OCI-LY1 (cell line): ENCODE measurements around the gene MICAL2.

Source experiments
- H2AFZ ChIP-seq: fragments of 200-600 bp; sonication (generic), shearing (Covaris generic); 2 replicates; pipeline ENCODE4 v1.6.0; 2014; ENCODE audit warnings: antibody characterized with exemption, mild to moderate bottlenecking, low read length
- H3F3A ChIP-seq: fragments of 200-600 bp; sonication (generic), shearing (Covaris generic); 2 replicates; pipeline ENCODE4 v1.6.0; 2014; ENCODE audit warnings: mild to moderate bottlenecking, antibody characterized with exemption, low read length, moderate library complexity; ENCODE audit not compliant: insufficient read depth
- H3K27ac ChIP-seq: fragments of 200-600 bp; sonication (generic); 2 replicates; pipeline ENCODE4 v1.5.1; 2014; ENCODE audit warnings: low read length, mixed run types, mild to moderate bottlenecking, low read depth; ENCODE audit not compliant: poor library complexity, severe bottlenecking
- H3K27me3 ChIP-seq: fragments of 200-600 bp; sonication (generic); 2 replicates; pipeline ENCODE4 v1.6.0; 2014; ENCODE audit warnings: antibody characterized with exemption, mild to moderate bottlenecking, low read length, moderate library complexity; ENCODE audit not compliant: insufficient read depth
- H3K36me3 ChIP-seq: fragments of 200-600 bp; sonication (generic); 2 replicates; pipeline ENCODE4 v1.6.1; 2014; ENCODE audit warnings: mild to moderate bottlenecking, antibody characterized with exemption, low read length, moderate library complexity, mixed read lengths; ENCODE audit not compliant: insufficient read depth
- H3K4me1 ChIP-seq: fragments of 200-600 bp; sonication (generic); 2 replicates; pipeline ENCODE4 v1.5.1; 2014; ENCODE audit warnings: mild to moderate bottlenecking, low read length, moderate library complexity; ENCODE audit not compliant: insufficient read depth, severe bottlenecking
- H3K4me2 ChIP-seq: fragments of 200-600 bp; sonication (generic), shearing (Covaris generic); 2 replicates; pipeline ENCODE4 v1.6.1; 2014; ENCODE audit warnings: low read length
- H3K4me3 ChIP-seq: fragments of 200-600 bp; sonication (generic); 2 replicates; pipeline ENCODE4 v1.5.1; 2014; ENCODE audit warnings: low read length, low read depth, mild to moderate bottlenecking, mixed read lengths; ENCODE audit not compliant: poor library complexity, severe bottlenecking
- H3K79me2 ChIP-seq: fragments of 200-600 bp; shearing (Covaris generic); 2 replicates; pipeline ENCODE4 v1.6.1; 2016; ENCODE audit warnings: mixed run types, low read length, mixed read lengths; ENCODE audit not compliant: insufficient read depth
- H3K9ac ChIP-seq: fragments of 200-600 bp; sonication (generic), shearing (Covaris generic); 2 replicates; pipeline ENCODE4 v1.6.1; 2014; ENCODE audit warnings: mild to moderate bottlenecking, low read length, mixed read lengths
- H3K9me2 ChIP-seq: fragments of 200-600 bp; sonication (generic), shearing (Covaris generic); 2 replicates; pipeline ENCODE4 v1.6.1; 2014; ENCODE audit warnings: low read depth, mild to moderate bottlenecking, low read length, mixed read lengths
- H3K9me3 ChIP-seq: fragments of 200-600 bp; shearing (Covaris generic); 2 replicates; pipeline ENCODE4 v1.6.1; 2014; ENCODE audit warnings: low read length, mixed read lengths
- H4K20me1 ChIP-seq: fragments of 200-600 bp; sonication (generic), shearing (Covaris generic); 2 replicates; pipeline ENCODE4 v1.6.0; 2016; ENCODE audit warnings: mild to moderate bottlenecking, low read length; ENCODE audit not compliant: insufficient read depth
- CTCF ChIP-seq: fragments of 200-600 bp; sonication (generic), shearing (Covaris generic); IDR thresholded peaks from 2 replicates; pipeline ENCODE4 v1.5.1; 2017; ENCODE audit warnings: mild to moderate bottlenecking, antibody characterized with exemption, low read length, moderate library complexity, mixed read lengths
- EZH2 ChIP-seq: fragments of 200-600 bp; sonication (generic), shearing (Covaris generic); IDR thresholded peaks from 2 replicates; pipeline ENCODE4 v1.8.0; 2017; ENCODE audit warnings: borderline replicate concordance, mixed run types, mild to moderate bottlenecking, antibody characterized with exemption, low read length, moderate library complexity, mixed read lengths

MICAL2 gene

GRCh38 chr11:12105471-12105870 lies 4.9 kb upstream of the MICAL2 start:
- H3K36me3 ChIP-seq = no peaks in the 10 kb centered on the region
- H3K9me2 ChIP-seq = no peaks in the 10 kb centered on the region
- H3K27ac ChIP-seq = no peak overlapping the region

GRCh38 chr11:12106101-12106500 lies 4.3 kb upstream of the MICAL2 start:
- H3K4me1 ChIP-seq = no peaks in the 10 kb centered on the region
- no peaks in the 10 kb centered on the region for H3F3A ChIP-seq
- H2AFZ ChIP-seq = no peak overlapping the region
- no peak overlapping the region for H3K4me3 ChIP-seq
- H3K79me2 ChIP-seq = no peaks in the 10 kb centered on the region
- no peak overlapping the region for H3K4me2 ChIP-seq
- no peak overlapping the region for H3K27ac ChIP-seq
- TF ChIP-seq EZH2 (no peak), CTCF (no peak)
- H3K27me3 ChIP-seq = no peaks in the 10 kb centered on the region
- H3K9me2 ChIP-seq = no peaks in the 10 kb centered on the region
- H3K9ac ChIP-seq = no peak overlapping the region
- no peaks in the 10 kb centered on the region for H3K36me3 ChIP-seq
- H3K9me3 ChIP-seq = no peaks in the 10 kb centered on the region
- H4K20me1 ChIP-seq = no peaks in the 10 kb centered on the region

More at GRCh38 chr11:12105471-12105870, 4.9 kb upstream of the MICAL2 start:
- Histone ChIP-seq H3K4me2 (no peak overlapping the region), H3K79me2 (no peaks in the 10 kb centered on the region), H3F3A (no peaks in the 10 kb centered on the region), H4K20me1 (no peaks in the 10 kb centered on the region), H3K9ac (no peak overlapping the region), H3K9me3 (no peaks in the 10 kb centered on the region), H2AFZ (no peak overlapping the region), H3K27me3 (no peaks in the 10 kb centered on the region), H3K4me1 (no peaks in the 10 kb centered on the region), H3K4me3 (no peak overlapping the region)
- TF ChIP-seq EZH2 = no peak
- no peak for TF ChIP-seq CTCF

GRCh38 chr11:12106501-12106900 lies 3.9 kb upstream of the MICAL2 start:
- Histone ChIP-seq H3K27me3 (no peaks in the 10 kb centered on the region), H3K9ac (no peak overlapping the region), H3F3A (no peaks in the 10 kb centered on the region), H3K4me1 (no peaks in the 10 kb centered on the region), H2AFZ (no peak overlapping the region), H3K27ac (no peak overlapping the region), H3K9me3 (no peaks in the 10 kb centered on the region), H3K4me2 (no peak overlapping the region), H3K9me2 (no peaks in the 10 kb centered on the region), H3K79me2 (no peaks in the 10 kb centered on the region), H4K20me1 (no peaks in the 10 kb centered on the region), H3K4me3 (no peak overlapping the region), H3K36me3 (no peaks in the 10 kb centered on the region)
- TF ChIP-seq EZH2 (no peak), CTCF (no peak)
